BJ (cell line): Measurements from ENCODE around the gene PRKAG2. TPM values are rescaled to one million over a fixed set of nuclear protein-coding genes. Genes with fewer than 3 reads are reported as not detected.

Experiments
- CTCF ChIA-PET: fragments of 350-600 bp; formaldehyde crosslinking; extraction: SDS; loops from one replicate; lab custom pipeline; 2021; ENCODE audit warnings: antibody characterized with exemption, inconsistent platforms; lab: Yijun Ruan, JAX
- POLR2A ChIA-PET: fragments of 300-600 bp; sonication (Branson Sonifier 250); formaldehyde crosslinking; extraction: SDS; loops from one replicate; lab custom pipeline; 2021; ENCODE audit warnings: antibody characterized with exemption; lab: Charles Lee
- DNase-seq: peaks from one replicate; pipeline ENCODE4 v3.0.0-alpha.2; 2011; ENCODE audit warnings: low read depth
- H3K27me3 ChIP-seq: 2 replicates; pipeline ENCODE4 v1.6.0; 2011; ENCODE audit warnings: low read length; ENCODE audit not compliant: control insufficient read depth, insufficient read depth
- H3K36me3 ChIP-seq: 2 replicates; pipeline ENCODE4 v1.5.1; 2011; ENCODE audit warnings: low read length; ENCODE audit not compliant: control insufficient read depth, insufficient read depth
- H3K4me3 ChIP-seq: 2 replicates; pipeline ENCODE4 v1.5.1; 2011; ENCODE audit warnings: low read depth, mild to moderate bottlenecking, control low read depth, low read length
- CTCF ChIP-seq: IDR thresholded peaks from 2 replicates; pipeline ENCODE4 v1.5.1; 2011; ENCODE audit warnings: low read depth, mild to moderate bottlenecking, control low read depth, inconsistent platforms, low read length, moderate library complexity; ENCODE audit not compliant: insufficient read depth
- polyA plus RNA-seq: library from polyadenylated mRNA; depleted of rRNA; stranded (reverse); fragments of >200 nt; gene quantifications from 2 replicates; pipeline ENCODE4 v1.2.3, GENCODE V29; 2011

The PRKAG2 gene
- polyA plus RNA-seq, 1 experiment = 11.3 TPM

GRCh38 chr7:151808400-151809145 is 68.3 kb downstream of the PRKAG2 start:
- no peak for DNase-seq
- POLR2A ChIA-PET = no interaction called here
- no peak overlapping the region for H3K4me3 ChIP-seq
- CTCF ChIA-PET = no interaction called here
- no peaks in the 10 kb centered on the region for H3K36me3 ChIP-seq
- TF ChIP-seq CTCF = no peak
- peaks cover 12% of the 10 kb centered on the region for H3K27me3 ChIP-seq

DNA sequence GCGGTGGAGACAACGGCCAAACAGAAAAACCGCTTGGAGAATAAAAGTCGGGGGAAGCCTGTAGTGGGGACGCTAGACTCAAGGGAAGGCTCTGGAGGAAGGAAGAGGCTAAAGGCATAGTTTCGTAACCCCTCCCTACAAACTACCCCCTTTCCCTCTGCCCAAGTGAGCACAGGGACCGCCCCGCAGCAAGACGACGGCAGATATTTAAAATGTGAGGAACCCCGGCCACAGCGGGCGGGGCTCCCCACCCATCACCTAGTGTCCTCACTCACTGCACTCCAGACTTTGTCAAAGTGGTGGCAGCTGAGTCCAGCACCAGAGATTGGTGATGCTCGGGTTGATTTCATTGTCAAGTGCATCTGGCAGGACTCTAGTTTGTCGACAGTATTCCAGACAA is 69.1 kb downstream of the PRKAG2 start:
- CTCF ChIA-PET = interaction anchor here (0.9 kb wide), 1 partner anchor 11 kb away, joined by 5 read pairs; no protein-coding TSS in a partner anchor
- Histone ChIP-seq H3K36me3 (no peaks in the 10 kb centered on the region), H3K27me3 (peaks cover 10% of the 10 kb centered on the region), H3K4me3 (no peak overlapping the region)
- POLR2A ChIA-PET = no interaction called here
- DNase-seq = no peak
- no peak for TF ChIP-seq CTCF

DNA sequence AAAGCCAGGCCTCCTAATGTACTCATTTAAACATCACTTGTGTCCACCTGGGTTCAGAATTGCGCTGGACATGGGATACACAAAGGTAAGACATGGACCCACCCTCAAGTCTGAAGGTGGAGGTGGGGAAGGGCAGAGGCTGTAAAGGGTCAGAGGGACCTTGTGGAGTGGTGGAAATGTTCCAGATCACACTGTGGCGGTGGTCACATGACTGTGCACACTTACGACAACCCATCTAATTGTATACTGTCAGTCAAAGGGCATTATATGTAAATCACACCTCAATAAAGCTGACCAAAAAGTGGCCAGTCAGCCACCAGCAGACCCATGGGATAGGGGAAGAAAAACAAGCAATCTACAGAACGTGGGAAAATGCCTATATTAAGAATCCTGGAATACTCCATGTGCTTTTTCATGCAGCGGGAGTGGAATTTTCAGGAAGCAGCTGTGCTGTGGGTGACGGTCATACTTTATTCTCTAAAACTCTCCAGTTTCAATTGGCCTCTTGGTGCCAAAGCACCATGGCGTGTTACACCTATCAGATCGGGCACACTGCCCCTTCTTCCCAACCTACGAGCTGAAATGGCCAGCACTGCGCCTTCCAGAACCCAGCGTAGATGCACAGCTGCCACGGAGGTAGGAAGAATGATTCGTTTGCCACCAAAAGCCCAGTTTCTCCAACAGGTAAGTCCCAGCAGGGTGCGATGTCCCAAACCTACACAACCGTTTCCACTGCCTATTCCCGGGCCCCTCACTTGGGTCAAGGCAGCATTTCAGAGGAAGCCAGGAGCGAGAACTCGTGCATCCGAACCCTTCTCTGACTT is 69.8 kb downstream of the PRKAG2 start:
- no peak overlapping the region for H3K4me3 ChIP-seq
- POLR2A ChIA-PET = interaction anchor here (0.6 kb wide), 1 partner anchor 265 kb away, joined by 4 read pairs; no protein-coding TSS in a partner anchor
- CTCF ChIA-PET = interaction anchor here (0.9 kb wide), 1 partner anchor 11 kb away, joined by 5 read pairs; no protein-coding TSS in a partner anchor
- no peak for DNase-seq
- peaks cover 8% of the 10 kb centered on the region for H3K27me3 ChIP-seq
- no peaks in the 10 kb centered on the region for H3K36me3 ChIP-seq
- TF ChIP-seq CTCF = no peak

DNA sequence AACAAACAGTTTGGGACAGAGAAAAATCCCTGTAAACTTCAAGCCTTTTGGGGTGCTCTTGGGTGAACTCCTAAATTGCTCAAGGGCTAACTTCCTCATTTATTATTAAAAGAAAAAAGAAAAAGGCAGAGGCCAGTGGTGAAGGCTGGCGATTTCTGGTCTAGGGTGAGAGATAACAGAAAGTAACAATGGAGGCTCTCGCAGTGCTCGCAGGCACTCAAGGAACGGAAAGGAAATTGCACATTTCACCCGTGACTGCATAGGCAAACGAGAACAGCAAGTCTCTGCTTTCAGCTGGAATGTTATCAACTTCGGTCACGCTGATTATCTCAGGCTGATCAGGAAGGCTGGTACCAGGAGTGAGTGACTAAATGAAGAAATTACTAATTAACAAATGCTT is 70.7 kb downstream of the PRKAG2 start:
- ChIA-PET POLR2A (interaction anchor here (0.6 kb wide), 1 partner anchor 264 kb away, joined by 4 read pairs; no protein-coding TSS in a partner anchor), CTCF (interaction anchor here (0.8 kb wide), 1 partner anchor 15 kb away, joined by 3 read pairs; no protein-coding TSS in a partner anchor)
- no peak for DNase-seq
- Histone ChIP-seq H3K4me3 (no peak overlapping the region), H3K27me3 (peaks cover 8% of the 10 kb centered on the region), H3K36me3 (no peaks in the 10 kb centered on the region)
- no peak for TF ChIP-seq CTCF

GRCh38 chr7:151805191-151805590 is 71.7 kb downstream of the PRKAG2 start:
- no peak for TF ChIP-seq CTCF
- H3K4me3 ChIP-seq = no peak overlapping the region
- DNase-seq = no peak
- no peaks in the 10 kb centered on the region for H3K36me3 ChIP-seq
- CTCF ChIA-PET = no interaction called here
- H3K27me3 ChIP-seq = peaks cover 8% of the 10 kb centered on the region
- POLR2A ChIA-PET = no interaction called here
